Measurements from ENCODE around the gene SMARCA4. TPM values are rescaled to one million over a fixed set of nuclear protein-coding genes. Genes with fewer than 3 reads are reported as not detected.

SMARCA4 gene
- total RNA-seq, 2 experiments from 2014 or later: 69.6 to 74.5 TPM

- H3K4me1 Mint-ChIP-seq (ENCODE audit: low read depth): peaks cover 18% of the 10 kb centered on the region
- DNase-seq: no peak
- no peak overlapping the region for H3K4me3 ChIP-seq (ENCODE audit: low read length)
- no peak overlapping the region for H3K4me3 Mint-ChIP-seq
- ChIA-PET CTCF (interaction anchor here (1.4 kb wide), 1 partner anchor 28 kb away, joined by 4 read pairs; no protein-coding TSS in a partner anchor), POLR2A (no interaction called here)
- peaks cover 43% of the 10 kb centered on the region for H3K4me1 ChIP-seq (ENCODE audit: insufficient read depth, low read length)
- no peak for ATAC-seq (ENCODE audit: poor library complexity)
- H3K9me3 Mint-ChIP-seq: peaks cover 2% of the 10 kb centered on the region
- no peaks in the 10 kb centered on the region for H3K27me3 ChIP-seq (ENCODE audit: control insufficient read depth in 1 of 2, insufficient read depth in 2 of 2, low read length in 2 of 2)
- intact Hi-C loops (cut with DNase I, micrococcal nuclease): loop anchor here in 1 of 2 experiments (10.0 kb wide), 1 partner anchor 134 kb away; the partner anchor contains the start of gene SMARCA4
- H3K27me3 Mint-ChIP-seq: no peaks in the 10 kb centered on the region
- no peak overlapping the region for H3K27ac Mint-ChIP-seq
- peaks cover 37% of the 10 kb centered on the region for H3K36me3 Mint-ChIP-seq (ENCODE audit: low read depth)
- no peak overlapping the region for H3K27ac ChIP-seq (ENCODE audit: low read depth in 1 of 2, low read length in 2 of 2)
- H3K9me3 ChIP-seq (ENCODE audit: control insufficient read depth in 1 of 2, insufficient read depth in 1 of 2, low read length in 2 of 2): peaks cover 0 to 3% of the 10 kb centered on the region in 2 experiments
- TF ChIP-seq CTCF (IDR thresholded peaks at IDR 0.05): no peak
- peaks cover 23% of the 10 kb centered on the region for H3K36me3 ChIP-seq (ENCODE audit: insufficient read depth, low read length)
Measured at GRCh38 chr19:11098327-11098726, 137.5 kb downstream of the SMARCA4 start.

GRCh38 chr19:11098861-11099260 lies 138.0 kb downstream of the SMARCA4 start:
- no peak overlapping the region for H3K4me3 ChIP-seq (ENCODE audit: low read length)
- peaks cover 42% of the 10 kb centered on the region for H3K36me3 Mint-ChIP-seq (ENCODE audit: low read depth)
- peaks cover 18% of the 10 kb centered on the region for H3K4me1 Mint-ChIP-seq (ENCODE audit: low read depth)
- ATAC-seq (ENCODE audit: poor library complexity) (no peak), DNase-seq (no peak)
- no peaks in the 10 kb centered on the region for H3K27me3 Mint-ChIP-seq
- TF ChIP-seq CTCF (IDR thresholded peaks at IDR 0.05): no peak
- peaks cover 2% of the 10 kb centered on the region for H3K9me3 Mint-ChIP-seq
- H3K27me3 ChIP-seq (ENCODE audit: control insufficient read depth in 1 of 2, insufficient read depth in 2 of 2, low read length in 2 of 2): no peaks in the 10 kb centered on the region
- intact Hi-C loops (cut with DNase I, micrococcal nuclease): loop anchor here in 1 of 2 experiments (10.0 kb wide), 1 partner anchor 134 kb away; the partner anchor contains the start of gene SMARCA4
- H3K36me3 ChIP-seq (ENCODE audit: insufficient read depth, low read length): peaks cover 23% of the 10 kb centered on the region
- peaks cover 37% of the 10 kb centered on the region for H3K4me1 ChIP-seq (ENCODE audit: insufficient read depth, low read length)
- peaks cover 0 to 3% of the 10 kb centered on the region in 2 experiments for H3K9me3 ChIP-seq (ENCODE audit: control insufficient read depth in 1 of 2, insufficient read depth in 1 of 2, low read length in 2 of 2)
- no peak overlapping the region for H3K27ac Mint-ChIP-seq
- POLR2A ChIA-PET: no interaction called here
- CTCF ChIA-PET: no interaction called here
- H3K4me3 Mint-ChIP-seq: no peak overlapping the region
- H3K27ac ChIP-seq (ENCODE audit: low read depth in 1 of 2, low read length in 2 of 2): no peak overlapping the region

- H3K27me3 Mint-ChIP-seq: no peaks in the 10 kb centered on the region
- no peak for TF ChIP-seq CTCF (IDR thresholded peaks at IDR 0.05)
- Histone ChIP-seq H3K27me3 (ENCODE audit: control insufficient read depth in 1 of 2, insufficient read depth in 2 of 2, low read length in 2 of 2) (no peaks in the 10 kb centered on the region), H3K27ac (ENCODE audit: low read depth in 1 of 2, low read length in 2 of 2) (no peak overlapping the region), H3K4me3 (ENCODE audit: low read length) (no peak overlapping the region), H3K9me3 (ENCODE audit: control insufficient read depth in 1 of 2, insufficient read depth in 1 of 2, low read length in 2 of 2) (peaks cover 0 to 3% of the 10 kb centered on the region in 2 experiments), H3K36me3 (ENCODE audit: insufficient read depth, low read length) (peaks cover 30% of the 10 kb centered on the region), H3K4me1 (ENCODE audit: insufficient read depth, low read length) (peaks cover 25% of the 10 kb centered on the region)
- no peak overlapping the region for H3K4me3 Mint-ChIP-seq
- peaks cover 51% of the 10 kb centered on the region for H3K36me3 Mint-ChIP-seq (ENCODE audit: low read depth)
- CTCF ChIA-PET: interaction anchor here (2.9 kb wide), 1 partner anchor 26 kb away, joined by 9 read pairs; no protein-coding TSS in a partner anchor
- peaks cover 14% of the 10 kb centered on the region for H3K4me1 Mint-ChIP-seq (ENCODE audit: low read depth)
- no peak overlapping the region for H3K27ac Mint-ChIP-seq
- POLR2A ChIA-PET: interaction anchor here (1.3 kb wide), 1 partner anchor 10 kb away, joined by 6 read pairs; no protein-coding TSS in a partner anchor
- intact Hi-C loops (cut with DNase I, micrococcal nuclease): no loop called here
- ATAC-seq (ENCODE audit: poor library complexity): no peak
- DNase-seq: no peak
- H3K9me3 Mint-ChIP-seq: peaks cover 2% of the 10 kb centered on the region
Measured at GRCh38 chr19:11100049-11100448, 139.2 kb downstream of the SMARCA4 start.
